Spinal cord (tissue), 10 donors: ENCODE measurements around the gene ATP2B2. TPM values are rescaled to one million over a fixed set of nuclear protein-coding genes. Genes with fewer than 3 reads are reported as not detected.
A peak's percentile ranks its signal among the peaks of the same experiment; 100 is the strongest.

ENCODE experiments used
- DNase-seq, 6 donors: peaks; one replicate each; pipeline versions ENCODE4 v3.0.0 to v3.0.0-alpha.2; 2013 to 2015; ENCODE audit warnings: low spot score in 6 of 6, low read depth in 4 of 6
- H3K27ac ChIP-seq: one replicate; pipeline ENCODE4 v1.5.1; 2013; ENCODE audit warnings: low read depth, low read length, control low read depth
- H3K27me3 ChIP-seq: one replicate; pipeline ENCODE4 v1.6.1; 2013; ENCODE audit warnings: low read length; ENCODE audit not compliant: control insufficient read depth, insufficient read depth
- H3K36me3 ChIP-seq: one replicate; pipeline ENCODE4 v1.6.1; 2013; ENCODE audit warnings: low read length; ENCODE audit not compliant: control insufficient read depth, insufficient read depth
- H3K4me1 ChIP-seq: one replicate; pipeline ENCODE4 v1.6.1; 2013; ENCODE audit warnings: low read length; ENCODE audit not compliant: control insufficient read depth, insufficient read depth
- H3K4me3 ChIP-seq: one replicate; pipeline ENCODE4 v1.5.1; 2013; ENCODE audit warnings: low read depth, low read length, control low read depth
- H3K9me3 ChIP-seq: one replicate; pipeline ENCODE4 v1.6.1; 2013; ENCODE audit warnings: low read length; ENCODE audit not compliant: control insufficient read depth, insufficient read depth
- WGBS: methylation state at CpG from one replicate; pipeline ENCODE4 v1.1.5; 2013; ENCODE audit warnings: missing lambda C conversion rate; ENCODE audit not compliant: insufficient coverage; 5-methylcytosine and 5-hydroxymethylcytosine counted together
- polyA plus RNA-seq, 2 donors: library from polyadenylated mRNA; unstranded; fragments of 120-200 nt; gene quantifications; one replicate each; pipeline ENCODE4 v1.2.1, GENCODE V29; 2013; ENCODE audit not compliant: insufficient read length in 2 of 2
- total RNA-seq, 2 donors: library from RNA; depleted of rRNA in 1 of 2; stranded (reverse); fragments of 120-200 nt in 1 of 2; fragments of >200 nt in 1 of 2; gene quantifications; one replicate each; pipeline versions ENCODE4 v1.2.3 to v1.2.4, GENCODE V29; 2013 to 2014
- donor health status: healthy.

Gene ATP2B2
- total and polyA plus RNA-seq, 4 donors = 25.2 to 94.5 (median 80.4) TPM

DNA sequence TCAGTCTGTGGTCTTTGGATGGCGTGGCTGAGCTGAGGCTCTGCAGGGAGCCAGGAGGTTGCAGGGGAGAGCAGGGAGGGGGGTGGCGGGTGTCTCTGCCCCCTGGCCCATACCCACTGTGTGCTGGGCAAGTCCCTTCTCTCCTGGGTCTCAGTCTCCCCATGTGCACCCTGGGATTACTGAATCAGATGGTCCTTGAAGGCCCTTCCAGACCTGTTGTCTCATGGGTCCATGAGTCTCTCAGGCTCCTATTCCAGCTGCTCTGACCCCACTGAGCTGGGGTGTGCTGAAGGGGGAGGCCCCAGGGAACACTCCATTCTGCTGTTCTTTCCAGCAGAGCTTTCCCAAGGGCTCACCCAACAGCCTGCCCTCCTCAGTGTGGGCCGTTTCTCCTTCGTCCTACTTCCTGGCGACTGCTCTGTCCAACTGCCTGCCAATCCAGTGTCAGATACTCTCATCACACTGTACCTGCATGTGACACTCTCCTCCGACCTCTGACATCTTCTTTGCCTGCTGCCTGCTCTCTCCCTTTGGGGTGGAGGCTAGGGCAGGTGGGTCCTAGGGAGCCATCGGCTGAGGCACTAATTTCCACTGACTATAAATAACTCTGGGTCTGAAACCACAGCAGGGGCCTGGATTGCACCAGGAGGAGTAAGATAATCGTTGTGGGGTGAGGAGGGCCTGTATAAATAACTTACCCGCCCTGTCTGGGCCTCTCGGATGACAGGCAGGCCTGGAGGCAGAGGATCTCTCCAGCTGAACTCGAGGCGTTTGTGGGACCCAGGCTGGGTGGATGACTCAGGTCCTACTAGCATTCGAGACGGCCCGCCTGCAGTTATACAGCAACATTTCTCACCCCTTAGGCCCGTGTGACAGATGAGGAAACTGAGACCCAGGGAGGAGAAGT lies 67.1 kb downstream of the ATP2B2 start:
- Histone ChIP-seq H3K9me3 (no peaks in the 10 kb centered on the region), H3K27ac (no peak overlapping the region), H3K4me3 (no peak overlapping the region), H3K27me3 (no peaks in the 10 kb centered on the region), H3K4me1 (peaks cover 12% of the 10 kb centered on the region), H3K36me3 (peaks cover 17% of the 10 kb centered on the region)
- WGBS = 61% methylated on average over 10 of the region's 16 CpGs
- no peak for DNase-seq

DNA sequence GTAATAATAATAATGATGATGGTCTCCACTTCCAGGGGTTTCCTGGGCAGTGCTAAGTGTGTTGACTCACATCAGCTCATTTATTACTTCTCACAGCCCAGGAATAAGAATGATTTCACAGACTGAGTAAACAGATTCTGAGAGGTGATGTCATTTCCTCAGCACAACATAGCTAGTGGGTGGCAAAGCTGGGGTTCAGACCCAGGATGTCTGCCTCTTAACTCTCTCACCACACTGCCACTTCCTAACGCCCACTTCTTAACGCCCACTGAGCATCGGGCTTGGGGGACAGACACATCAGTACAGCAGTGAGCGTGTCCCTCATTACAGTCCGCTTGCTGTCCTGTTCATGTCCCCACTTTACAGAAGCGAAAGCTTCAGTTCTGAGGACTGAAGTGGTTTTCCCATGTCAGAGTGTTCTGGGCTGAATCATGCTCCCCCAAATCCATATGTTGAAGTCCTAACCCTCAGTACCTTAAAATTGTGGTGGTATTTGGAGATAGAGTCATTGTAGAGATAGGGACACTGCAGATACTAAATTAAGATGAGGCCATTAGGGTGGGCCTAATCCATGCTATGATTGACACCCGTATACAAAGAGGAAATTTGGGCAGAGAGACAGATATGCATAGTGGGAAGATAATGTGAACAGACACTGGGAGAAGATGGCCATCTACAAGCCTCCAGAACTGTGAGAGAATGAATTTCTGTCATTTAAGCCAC lies 68.0 kb downstream of the ATP2B2 start:
- no peak overlapping the region for H3K27ac ChIP-seq
- no peak for DNase-seq
- peaks cover 17% of the 10 kb centered on the region for H3K36me3 ChIP-seq

GRCh38 chr3:10435850-10436249 lies 69.5 kb downstream of the ATP2B2 start:
- Histone ChIP-seq H3K9me3 (no peaks in the 10 kb centered on the region), H3K4me3 (no peak overlapping the region), H3K36me3 (peaks cover 17% of the 10 kb centered on the region), H3K27me3 (no peaks in the 10 kb centered on the region), H3K4me1 (peaks cover 24% of the 10 kb centered on the region), H3K27ac (no peak overlapping the region)
- WGBS = 84% methylated on average over 2 of the region's 3 CpGs
- no peak for DNase-seq

More for the DNA sequence above, 68.0 kb downstream of the ATP2B2 start:
- Histone ChIP-seq H3K4me3 (no peak overlapping the region), H3K4me1 (peaks cover 17% of the 10 kb centered on the region), H3K9me3 (no peaks in the 10 kb centered on the region), H3K27me3 (no peaks in the 10 kb centered on the region)
- WGBS = 84% methylated on average over 6 of the region's 7 CpGs

- H3K27me3 ChIP-seq = no peaks in the 10 kb centered on the region
Measured at GRCh38 chr3:10434938-10435336, 70.4 kb downstream of the ATP2B2 start.

DNA sequence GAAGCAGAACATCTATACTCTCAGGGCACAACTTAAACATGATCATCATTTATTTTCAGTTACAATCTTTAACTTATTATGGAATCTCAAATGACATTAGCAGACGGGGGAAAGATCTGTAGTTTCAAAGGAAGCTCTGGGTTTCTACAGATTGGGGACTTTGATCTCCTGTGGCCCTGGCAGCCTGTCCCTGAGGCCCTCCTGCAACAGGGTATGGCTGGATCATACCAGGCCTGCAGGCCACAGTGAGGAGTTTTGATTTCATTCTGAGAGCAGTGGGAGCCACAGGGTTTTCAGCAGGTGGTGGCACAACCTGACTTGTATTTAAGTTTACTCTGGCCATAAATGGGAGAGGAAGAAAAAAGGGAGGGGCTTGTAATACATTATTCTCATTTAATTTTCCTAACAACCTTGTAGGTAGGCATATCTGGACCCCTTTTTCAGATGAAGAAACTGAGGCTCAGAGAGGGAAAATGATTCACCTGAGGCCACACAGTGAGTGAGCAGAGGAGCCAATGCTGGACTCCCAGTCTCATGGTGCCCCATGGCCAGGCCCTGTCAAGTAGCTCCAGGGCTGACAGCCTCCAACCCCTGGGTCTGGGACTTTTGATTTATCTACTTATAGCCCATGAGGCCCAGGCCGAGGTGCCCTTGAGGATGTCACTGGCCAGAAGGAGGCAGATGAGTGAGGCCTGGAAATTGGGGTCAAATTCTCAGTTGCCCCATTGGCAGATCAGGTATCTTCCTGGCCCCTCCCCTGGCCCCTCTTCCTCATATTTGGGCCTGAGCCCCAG lies 71.0 kb downstream of the ATP2B2 start:
- WGBS = 84% methylated on average over 2 of the region's 2 CpGs
- peaks cover 17% of the 10 kb centered on the region for H3K36me3 ChIP-seq
- H3K27me3 ChIP-seq = no peaks in the 10 kb centered on the region
- H3K4me1 ChIP-seq = peaks cover 24% of the 10 kb centered on the region
- no peak overlapping the region for H3K27ac ChIP-seq
- DNase-seq = no peak
- H3K4me3 ChIP-seq = no peak overlapping the region
- no peaks in the 10 kb centered on the region for H3K9me3 ChIP-seq

More at GRCh38 chr3:10434938-10435336, 70.4 kb downstream of the ATP2B2 start:
- WGBS = 81% methylated on average over 6 of the region's 9 CpGs
- no peak overlapping the region for H3K27ac ChIP-seq
- H3K4me1 ChIP-seq = peaks cover 24% of the 10 kb centered on the region
- no peaks in the 10 kb centered on the region for H3K9me3 ChIP-seq
- H3K4me3 ChIP-seq = no peak overlapping the region
- DNase-seq = no peak
- H3K36me3 ChIP-seq = peaks cover 17% of the 10 kb centered on the region

DNA sequence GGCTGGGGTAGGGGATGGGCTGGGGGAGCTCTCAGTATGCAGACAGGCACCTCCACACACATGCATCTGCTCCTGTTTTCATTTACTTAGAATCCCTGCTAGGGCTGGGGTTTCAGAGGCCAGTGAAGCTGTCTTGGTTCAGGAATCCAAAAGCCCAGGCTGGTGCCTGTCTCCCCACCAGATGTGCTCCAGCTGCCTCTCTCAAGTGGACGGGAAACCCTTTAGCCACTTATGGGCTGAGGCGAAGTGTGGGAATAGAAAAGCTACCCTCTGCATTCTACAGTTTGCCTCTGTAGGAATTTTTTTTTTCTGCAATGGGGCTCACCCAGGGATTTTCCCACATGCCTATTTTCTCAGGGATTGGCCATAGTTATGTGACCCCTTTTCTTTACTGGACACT lies 72.5 kb downstream of the ATP2B2 start:
- H3K4me1 ChIP-seq = peaks cover 24% of the 10 kb centered on the region
- H3K27me3 ChIP-seq = no peaks in the 10 kb centered on the region
- no peaks in the 10 kb centered on the region for H3K9me3 ChIP-seq
- no peak overlapping the region for H3K4me3 ChIP-seq
- DNase-seq = no peak
- no peak overlapping the region for H3K27ac ChIP-seq
- WGBS = no CpG with 5 or more reads among the region's 2 CpGs
- peaks cover 7% of the 10 kb centered on the region for H3K36me3 ChIP-seq

- peaks cover 25% of the 10 kb centered on the region for H3K4me1 ChIP-seq
- no peak overlapping the region for H3K4me3 ChIP-seq
- H3K36me3 ChIP-seq = peaks cover 4% of the 10 kb centered on the region
- peak in 2 of 6 donors; percentile 21 to 67 for DNase-seq
- no peak overlapping the region for H3K27ac ChIP-seq
- no peaks in the 10 kb centered on the region for H3K27me3 ChIP-seq
- WGBS = 68% methylated on average over 16 of the region's 16 CpGs
- H3K9me3 ChIP-seq = no peaks in the 10 kb centered on the region
Measured at GRCh38 chr3:10432156-10432845, 73.1 kb downstream of the ATP2B2 start.

DNA sequence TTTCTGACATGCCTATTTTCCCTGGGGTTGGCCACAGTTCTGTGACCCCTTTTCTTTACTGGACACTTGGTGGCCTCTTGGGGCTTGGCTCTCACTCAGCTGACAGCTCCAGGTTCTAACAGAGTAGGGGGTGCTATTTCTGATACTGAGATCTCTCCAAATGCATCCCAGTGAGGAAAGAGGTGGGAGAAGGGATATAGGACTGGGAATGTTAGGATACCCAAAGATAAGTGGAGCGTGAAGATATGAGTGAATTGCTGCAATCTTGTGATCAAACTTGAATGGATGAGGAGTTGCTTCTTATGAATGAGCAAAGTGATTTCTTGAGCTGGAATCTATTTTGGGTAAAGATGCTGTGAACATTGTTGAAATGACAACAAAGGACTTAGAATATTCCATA lies 74.6 kb downstream of the ATP2B2 start:
- H3K4me3 ChIP-seq = no peak overlapping the region
- H3K4me1 ChIP-seq = peaks cover 25% of the 10 kb centered on the region
- H3K9me3 ChIP-seq = no peaks in the 10 kb centered on the region
- no peaks in the 10 kb centered on the region for H3K27me3 ChIP-seq
- no peak overlapping the region for H3K27ac ChIP-seq
- H3K36me3 ChIP-seq = peaks cover 4% of the 10 kb centered on the region
- WGBS = 100% methylated on average over 1 of the region's 1 CpG
- DNase-seq = no peak
